Activated T-cell treated with anti-CD3 and anti-CD28 coated beads for 4 hours (primary cell): ENCODE measurements around the gene PRPSAP1.
"Not testable (repeated sequence)": the region's sequence is repeated elsewhere in the genome, so short reads cannot be mapped to it uniquely, and the experiment has no call there.

Experiments used
- DNase-seq: peaks from one replicate; pipeline ENCODE4 v3.0.0-alpha.2; 2020

Gene PRPSAP1

DNA sequence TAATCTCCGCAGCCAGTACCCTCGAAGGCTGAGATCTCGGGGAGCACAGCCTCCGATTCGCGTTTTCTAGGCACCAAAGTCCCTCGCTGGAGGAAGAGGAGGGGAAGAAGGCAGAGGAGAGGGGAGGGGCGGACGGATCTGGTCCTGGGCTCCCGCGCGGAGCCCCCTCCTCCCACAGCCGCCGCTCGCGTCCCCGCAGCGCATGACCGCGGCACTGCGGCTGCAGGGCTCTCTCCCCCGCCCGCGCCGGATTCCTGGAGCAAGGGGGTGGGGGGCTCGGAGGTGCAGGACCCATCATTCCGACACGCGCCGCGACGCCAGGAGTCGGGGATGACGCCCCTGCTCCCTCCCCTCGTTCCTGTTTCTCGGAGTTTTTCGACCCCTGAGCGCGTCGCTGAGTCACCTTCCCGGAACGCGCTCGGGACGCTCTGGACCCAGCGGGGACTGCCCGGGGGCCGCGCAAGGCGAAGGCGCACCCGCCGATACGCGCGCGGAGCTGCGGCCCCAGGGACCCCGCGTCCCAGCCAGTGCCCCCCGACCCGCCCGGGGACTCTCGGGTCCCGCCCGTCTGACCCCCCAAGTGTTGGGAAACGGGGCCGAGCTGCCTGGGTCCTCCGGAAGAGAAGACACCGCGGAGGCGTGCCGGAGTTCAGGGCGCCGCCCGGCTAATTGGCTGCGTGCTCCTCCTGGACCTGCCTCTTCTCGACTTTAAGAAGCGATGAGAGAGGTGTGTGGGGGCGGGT, 29.3 kb upstream of the PRPSAP1 start:
- DNase-seq, result peak; percentile 42

DNA sequence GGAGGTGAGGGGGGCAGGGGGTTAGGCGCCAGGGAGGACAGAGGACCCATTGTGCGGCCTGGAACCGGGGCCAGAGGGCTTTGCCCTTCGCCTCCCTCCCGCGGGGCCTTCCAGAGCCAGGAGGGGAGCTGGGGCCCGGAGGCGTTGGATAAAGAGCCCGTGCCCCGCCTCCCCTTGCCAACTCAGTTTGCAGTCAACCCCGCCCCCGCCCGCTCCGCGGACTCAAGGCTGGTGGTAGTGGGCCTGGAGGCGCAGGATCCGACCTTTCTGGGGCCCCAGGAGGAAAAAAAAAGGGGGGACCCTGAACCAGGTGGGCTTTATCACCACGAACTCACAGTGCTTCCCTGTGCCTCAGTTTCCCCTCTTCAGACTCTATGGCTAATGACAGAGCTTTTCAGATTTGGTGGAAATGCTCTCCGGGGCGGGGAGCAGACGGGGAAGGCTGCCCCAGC, 28.7 kb upstream of the PRPSAP1 start:
- DNase-seq, result peak; percentile 20

DNA sequence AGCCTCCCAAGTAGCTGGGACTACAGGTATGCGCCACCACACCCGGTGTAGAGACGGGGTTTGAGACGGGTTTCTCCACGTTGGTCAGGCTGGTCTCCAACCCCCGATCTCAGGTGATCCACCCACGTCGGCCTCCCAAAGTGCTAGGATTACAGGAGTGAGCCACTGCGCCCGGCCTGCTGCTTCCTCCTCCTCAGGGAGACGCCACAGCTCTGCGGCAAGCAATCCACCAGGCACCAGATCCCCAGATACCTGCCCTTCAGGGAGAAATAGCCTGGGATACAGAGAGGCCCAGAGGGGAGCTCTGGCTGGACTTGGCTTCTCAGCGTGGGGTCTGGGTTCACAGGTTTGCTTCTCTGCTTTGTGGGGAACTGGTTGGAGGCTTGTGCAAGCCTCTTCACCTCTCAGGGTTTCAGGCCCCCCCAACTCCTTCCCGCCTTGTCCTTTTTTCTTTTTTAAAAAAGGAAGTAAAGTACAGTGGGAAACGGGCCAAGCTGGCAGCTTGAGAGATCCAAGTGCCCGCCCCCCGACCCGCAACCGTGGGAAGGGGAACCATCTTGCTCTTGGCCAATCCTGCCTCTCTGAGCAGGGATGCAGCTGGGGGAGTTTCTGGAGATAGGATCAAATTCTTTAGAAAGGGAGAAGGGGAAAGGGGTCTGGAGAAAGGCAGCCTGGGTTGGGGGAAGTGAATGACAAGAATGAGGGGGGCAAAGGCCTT, 28.1 kb upstream of the PRPSAP1 start:
- no peak for DNase-seq

DNA sequence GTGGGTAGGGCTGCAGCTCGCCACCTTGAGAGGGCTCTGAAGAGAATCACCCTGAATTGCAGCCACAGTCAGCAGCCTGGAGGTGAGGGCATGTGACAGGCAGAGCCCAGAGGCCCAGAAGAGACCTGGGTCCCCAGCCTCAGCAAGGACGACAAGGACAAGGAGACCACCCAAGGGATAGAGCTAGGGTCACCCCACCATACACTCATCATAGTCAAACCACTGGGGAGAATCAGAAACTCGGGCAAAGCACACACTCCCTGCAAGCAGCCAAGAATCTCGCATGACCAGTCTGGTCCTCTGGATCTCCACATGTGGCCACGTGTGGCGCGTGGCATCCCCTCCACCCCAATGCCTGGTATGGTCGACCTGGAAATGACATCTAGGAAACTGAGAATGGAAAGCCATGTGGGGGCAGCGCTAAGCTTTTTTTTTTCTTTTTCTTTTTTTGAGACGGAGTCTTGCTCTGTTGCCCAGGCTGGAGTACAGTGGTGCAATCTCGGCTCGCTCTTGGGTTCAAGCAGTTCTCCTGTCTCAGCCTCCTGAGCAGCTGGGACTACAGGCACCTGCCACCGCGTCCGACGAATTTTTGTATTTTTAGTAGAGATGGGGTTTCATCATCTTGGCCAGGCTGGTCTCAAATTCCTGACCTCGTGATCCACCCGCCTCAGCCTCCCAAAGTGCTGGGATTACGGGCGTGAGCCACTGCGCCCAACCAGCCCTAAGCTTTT, 26.1 kb upstream of the PRPSAP1 start:
- no peak for DNase-seq

DNA sequence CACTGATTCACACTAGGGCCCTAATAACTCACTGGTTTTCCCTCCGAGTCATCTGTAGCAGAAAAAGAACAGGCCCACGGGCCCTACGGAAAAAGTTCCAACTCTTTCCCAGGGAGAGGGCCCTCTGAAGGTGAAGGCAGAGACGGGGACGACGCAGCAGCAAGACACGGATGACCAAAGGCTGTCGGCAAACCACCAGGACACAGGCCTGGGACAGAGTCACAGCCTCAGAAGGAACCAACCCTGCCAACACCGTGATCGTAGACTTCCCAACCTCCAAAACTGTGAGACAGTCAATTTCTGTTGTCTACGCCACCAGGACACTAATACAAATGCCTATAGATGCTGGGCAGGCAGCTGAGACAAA, 25.5 kb upstream of the PRPSAP1 start:
- no peak for DNase-seq

DNA sequence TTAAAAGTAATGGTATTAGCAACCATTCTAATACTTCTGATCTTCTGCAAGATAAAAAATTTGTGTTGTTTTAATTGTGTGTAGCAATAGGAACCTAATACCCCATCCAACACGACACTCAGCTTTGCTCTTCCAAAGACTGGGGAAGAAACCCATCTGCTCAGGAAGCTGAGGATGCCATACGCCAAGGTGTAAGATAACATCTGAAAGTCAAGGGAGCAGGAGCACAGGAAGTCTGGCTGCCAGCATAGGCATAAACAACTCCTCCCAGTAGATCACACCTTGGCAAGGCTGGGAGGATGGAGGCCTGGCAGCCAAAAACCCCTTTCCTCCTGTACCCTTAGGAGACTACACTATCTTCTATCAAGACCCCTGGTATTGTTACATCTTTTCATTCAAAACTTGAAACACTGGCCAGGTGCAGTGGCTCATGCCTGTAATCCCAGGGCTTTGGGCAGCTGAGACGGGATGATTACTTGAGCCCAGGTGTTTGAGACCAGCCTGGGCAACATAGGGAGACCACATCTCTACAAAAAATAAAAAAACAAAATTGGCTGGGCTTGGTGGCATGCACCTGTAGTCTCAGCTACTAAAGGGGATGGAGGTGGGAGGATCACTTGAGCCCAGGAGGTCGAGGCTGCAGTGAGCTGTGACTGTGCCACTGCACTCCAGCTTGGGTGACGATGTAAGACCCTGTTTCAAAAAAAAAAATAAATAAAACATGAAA, 25.0 kb upstream of the PRPSAP1 start:
- DNase-seq, result no peak

DNA sequence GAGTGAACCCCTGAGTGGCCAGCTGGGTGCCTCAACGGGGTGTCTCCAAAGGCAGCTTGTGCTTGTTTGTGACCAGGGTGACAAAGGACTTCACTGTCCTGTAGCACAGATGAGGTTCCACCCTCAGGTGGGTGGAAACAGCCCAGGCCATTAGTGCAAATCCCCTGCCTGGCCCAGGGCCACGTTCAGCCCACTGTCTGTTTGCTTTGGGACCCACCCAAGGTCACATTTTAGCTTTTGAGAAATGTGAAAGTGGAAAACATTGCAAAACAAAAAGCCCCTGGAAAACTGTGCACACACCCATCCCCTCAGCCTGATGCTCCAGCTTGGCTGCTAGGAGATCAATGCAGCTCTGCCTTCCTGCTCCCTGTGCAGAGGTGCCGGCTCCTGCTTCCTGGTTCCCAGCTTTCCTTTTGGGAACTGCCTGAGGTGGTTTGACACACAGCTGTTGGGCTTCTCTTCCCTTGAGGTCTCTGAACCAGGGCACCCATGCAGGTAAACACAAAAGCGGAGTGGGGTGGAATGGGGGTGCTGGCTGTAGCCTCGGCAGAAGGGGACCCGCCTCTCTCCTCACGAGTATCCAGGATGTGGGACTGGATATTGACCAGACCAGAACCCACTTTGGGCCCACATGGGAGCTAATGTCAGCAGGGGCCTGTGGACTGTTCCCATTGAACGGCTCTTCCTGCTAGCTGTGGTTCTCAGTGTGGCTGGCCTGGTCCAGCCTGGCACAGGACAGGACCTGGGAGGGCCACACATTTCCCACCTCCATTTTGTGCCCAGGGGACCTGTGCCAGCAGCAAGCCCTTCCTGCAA, 22.8 kb upstream of the PRPSAP1 start:
- DNase-seq, result no peak

DNA sequence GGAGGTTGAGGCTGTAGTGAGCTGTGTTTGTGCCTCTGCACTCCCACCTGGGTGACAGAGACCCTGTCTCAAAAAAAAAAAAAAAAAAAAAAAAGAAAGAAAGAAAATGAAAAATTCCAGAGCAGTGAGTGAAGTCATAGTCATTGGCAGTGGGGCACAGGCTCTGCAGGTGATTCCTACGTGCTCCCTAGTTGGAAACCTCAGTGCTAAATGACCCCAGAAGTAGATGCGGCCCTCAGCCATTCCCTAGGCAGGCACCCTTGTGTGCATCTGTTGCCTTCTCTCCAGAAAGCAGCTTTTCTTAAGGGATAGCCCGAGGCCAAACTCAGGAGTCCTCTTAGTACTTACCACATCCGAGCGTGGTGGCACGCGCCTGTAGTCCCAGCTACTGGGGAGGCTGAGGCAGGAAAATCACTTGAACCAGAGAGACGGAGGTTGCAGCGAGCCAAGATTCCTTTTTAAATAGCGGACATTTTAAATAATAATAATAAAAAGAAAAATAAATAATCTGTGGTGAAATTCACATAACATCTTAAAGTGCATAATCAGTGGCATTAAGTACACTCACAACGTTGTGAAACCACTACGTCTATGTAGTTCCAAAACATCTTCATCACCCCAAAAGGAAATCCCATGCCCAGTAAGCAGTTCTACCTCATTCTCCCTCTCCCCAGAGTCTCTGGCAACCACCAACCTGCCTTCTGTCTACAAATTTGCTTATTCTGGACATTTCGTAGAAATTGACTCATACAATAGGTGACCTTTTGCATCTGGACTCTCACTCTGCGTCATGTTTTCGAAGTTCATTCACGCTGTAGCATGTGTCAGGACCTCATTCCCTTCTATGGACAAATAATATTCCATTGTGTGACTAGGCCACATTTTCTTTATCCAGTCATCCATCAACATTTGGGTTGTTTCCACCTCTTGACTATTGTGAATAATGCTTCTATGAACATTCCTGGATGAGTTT, 18.2 kb upstream of the PRPSAP1 start:
- DNase-seq, result no peak

DNA sequence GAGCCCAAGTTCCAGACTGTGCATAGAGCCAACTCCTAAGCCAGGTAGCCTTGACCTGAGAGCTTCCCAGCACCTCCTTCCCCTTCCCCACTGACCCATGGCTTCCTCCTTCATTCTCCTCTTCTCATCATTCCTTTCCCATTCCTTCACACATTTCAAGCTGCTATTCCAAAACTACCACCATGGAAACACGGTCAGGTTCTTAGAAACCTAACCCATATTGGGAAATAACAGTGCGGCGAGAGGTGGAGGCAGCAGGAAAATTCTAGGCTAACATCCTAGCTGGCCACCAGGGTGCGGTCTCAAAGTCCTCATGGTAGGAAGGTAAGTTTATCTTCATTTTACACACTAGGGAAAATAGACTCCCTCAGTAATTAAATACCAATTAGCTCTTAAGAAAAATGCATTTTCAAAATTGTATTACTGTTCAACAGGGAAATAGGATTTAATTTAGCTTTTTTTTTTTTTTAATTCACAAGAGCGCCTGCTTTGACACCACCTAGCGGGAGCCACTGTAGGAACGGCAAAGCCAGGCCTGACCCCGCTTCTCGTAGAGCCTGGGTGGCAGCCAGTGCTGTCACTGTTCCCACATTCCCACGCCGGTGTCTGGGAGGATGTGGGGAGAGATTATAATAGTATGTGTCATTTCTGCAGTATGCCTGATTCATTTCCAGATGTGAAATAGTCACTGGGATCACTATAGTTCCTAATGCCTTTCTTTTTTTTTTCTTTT, 16.7 kb upstream of the PRPSAP1 start:
- no peak for DNase-seq

DNA sequence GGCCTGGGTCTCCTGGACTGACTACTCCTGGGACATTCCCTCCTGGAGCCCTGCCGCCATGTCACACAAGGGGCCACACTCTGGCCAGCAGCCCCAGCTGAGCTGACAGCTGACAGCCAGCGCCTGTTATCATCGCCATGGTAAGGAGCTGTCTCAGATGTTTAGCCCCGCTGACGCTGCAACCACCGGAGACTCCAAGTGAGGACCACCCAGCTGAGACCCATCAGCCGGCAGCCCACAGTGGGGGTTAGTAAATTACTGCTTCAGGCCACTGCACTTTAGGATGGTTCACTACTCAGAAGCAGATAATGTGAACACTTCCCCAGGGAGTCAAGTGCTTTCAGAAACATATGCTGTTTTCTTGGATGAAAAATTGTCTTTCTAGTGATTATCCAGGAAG, 16.1 kb upstream of the PRPSAP1 start:
- no peak for DNase-seq

DNA sequence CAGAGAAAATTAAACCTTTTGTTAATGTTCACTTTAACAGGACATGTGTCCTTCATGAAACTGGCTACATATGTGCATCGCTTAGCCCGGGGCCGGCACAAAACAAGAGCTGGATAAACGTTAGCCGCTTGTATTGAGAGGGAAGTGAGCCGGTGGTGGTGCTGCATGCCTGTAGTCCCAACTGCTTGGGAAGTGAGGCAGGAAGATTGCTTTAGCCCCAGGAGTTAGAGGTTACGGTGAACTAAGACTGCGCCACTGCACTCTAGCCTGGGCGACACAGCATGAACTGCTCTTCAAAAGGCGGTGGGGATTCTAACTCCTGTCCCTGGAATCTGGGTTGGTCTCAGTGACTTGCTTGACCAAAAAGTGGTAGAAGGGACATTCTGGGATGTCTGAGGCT, 15.7 kb upstream of the PRPSAP1 start:
- DNase-seq, result no peak

DNA sequence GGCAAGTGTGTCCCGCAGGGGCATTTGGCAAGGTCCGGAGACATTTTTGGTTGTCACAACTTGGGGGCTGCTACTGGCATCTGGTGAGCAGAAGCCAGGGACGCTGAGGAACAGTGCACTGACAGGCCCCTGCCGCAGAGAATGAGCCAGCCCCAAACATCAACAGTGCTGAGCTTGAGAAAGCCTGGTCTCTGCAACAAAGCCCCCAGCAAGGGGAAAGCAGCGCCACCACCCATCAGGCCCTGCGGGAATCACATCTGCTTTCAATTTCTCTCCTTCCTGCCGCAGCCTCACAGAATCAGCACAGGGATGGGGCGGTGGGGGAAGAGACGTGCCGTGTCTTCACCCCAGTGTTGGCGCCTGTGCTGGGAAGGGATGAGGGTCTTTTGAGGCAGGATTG, 14.8 kb upstream of the PRPSAP1 start:
- DNase-seq, result no peak

DNA sequence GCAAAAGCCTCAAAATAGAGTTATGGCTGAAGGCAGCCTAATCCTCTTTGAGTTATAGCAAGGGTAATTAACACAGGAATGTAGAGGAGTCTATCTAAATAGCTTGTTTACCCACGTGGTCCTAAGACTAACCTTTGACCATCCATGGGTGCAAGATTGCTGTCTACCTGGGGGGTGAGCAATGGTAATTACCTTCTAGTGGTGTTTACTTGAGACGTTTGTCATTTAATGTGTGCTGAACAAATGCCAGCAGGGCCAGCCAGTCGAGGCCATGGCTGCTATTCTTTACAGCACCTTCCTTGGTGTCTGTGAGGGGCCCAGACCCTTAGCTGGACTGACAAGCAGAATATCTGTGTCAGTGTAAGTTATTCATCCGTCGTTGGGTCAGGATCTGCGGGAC, 13.9 kb upstream of the PRPSAP1 start:
- DNase-seq, result no peak

DNA sequence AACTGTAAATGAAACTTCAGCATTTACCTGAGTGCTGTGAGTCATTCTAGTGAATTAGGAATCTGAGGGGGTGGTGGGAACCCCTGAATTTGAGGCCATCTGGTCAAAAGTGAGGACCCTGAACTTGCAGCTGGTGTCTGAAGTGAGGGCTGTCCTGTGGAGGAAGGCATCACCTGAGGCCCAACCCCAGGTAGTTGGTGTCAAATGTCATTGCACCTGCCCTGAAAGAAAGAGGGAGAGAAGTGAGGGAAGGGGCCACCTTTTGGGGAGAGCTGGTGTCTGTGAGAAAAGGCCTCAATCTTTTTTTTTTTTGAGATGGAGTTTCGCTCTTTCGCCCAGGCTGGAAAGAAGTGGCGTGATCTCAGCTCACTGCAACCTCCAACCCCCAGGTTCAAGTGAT, 12.5 kb upstream of the PRPSAP1 start:
- no peak for DNase-seq

DNA sequence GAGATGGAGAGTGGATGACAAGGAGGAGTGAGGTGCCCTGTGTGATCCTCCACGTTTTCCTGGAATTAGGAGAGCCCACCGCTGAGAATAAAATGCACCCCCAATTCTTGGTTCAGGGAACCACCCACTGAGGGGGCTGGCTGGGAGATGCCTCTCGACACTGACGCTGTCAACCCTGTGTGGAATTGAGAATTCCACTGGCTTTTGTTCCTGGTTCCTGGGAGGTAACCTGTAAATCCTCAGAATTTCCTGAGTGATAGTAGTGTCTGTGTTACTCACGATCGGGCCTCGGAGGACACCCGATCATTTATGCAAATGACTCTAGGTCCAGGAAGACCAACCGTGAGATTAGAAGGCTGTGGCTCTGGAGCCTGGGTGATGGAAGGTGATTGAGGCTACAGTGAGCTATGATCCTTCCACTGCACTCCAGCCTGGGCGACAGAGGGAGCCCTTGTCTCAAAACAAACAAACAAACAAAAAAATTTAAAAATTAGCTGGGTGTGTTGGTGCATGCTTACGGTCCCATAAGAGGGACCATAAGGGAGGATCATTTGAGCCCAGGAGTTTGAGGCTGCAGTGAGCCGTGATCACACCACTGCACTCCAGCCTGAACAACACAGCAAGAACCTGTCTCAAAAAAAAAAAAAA, 11.7 kb upstream of the PRPSAP1 start:
- no peak for DNase-seq

DNA sequence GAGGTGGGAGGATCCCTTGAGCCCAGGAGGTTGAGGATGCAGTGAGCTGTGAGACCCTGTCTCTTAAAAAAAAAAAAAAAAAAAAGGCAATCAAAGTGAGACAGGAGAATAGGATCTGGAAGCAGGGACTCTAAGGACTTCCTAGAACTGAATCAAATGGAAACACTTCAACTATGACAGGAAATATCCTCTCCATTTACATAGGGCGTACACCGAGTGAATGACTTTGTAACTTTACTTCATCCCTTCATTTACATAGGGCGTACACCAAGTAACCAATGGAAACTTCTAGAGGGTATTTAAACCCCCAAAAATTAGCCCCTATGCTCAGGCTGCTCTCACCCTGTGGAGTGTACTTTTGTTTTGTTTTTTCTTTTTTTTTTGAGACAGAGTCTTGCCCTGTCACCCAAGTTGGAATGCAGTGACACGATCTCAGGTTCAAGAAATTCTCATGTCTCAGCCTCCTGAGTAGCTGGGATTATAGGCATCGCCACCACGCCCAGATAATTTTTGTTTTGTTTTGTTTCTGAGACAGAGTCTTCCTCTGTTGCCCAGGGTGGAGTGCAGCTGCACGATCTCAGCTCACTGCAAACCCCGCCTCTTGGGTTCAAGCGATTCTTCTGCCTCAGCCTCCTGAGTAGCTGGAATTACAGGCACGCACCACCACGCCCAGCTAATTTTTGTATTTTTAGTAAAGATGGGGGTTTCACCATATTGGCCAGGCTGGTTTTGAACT, 9.6 kb upstream of the PRPSAP1 start:
- no peak for DNase-seq

DNA sequence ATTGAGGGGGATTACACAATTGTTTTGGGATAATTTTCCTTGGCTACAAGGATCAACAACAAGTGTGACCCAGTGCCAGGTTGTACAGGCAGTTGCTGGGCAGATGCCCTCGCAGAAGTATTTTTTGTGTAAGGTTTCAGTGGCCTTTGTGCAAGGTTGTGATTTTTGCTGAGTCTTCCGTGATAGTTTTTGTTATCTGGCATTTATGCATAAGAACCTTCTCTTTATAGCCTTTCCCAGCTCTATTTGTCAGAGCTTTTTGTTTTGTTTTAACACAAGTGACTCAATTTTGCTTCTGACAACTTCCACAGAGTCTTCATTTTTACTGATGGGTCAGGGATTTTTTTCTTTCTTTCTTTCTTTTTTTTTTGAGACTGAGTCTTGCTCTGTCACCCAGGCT, 6.7 kb upstream of the PRPSAP1 start:
- DNase-seq, result no peak

DNA sequence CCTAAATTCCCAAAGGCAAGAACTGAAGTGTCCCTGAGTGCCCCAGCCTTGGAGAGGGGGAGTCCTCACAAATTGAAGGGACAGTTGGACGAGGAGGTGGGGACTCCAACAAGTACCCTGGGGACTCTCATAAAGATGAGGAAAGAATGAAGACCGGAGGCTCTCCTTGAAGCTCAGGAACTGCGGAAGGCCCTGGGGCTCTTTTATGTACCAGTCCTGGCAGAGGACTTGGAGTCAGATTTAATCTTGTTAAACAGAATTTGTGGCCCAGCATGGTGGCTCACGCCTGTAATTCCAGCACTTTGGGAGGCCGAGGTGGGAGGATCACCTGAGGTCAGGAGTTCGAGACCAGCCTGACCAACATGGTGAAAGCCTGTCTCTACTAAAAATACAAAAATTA, 6.1 kb upstream of the PRPSAP1 start:
- DNase-seq, result not testable (repeated sequence)

DNA sequence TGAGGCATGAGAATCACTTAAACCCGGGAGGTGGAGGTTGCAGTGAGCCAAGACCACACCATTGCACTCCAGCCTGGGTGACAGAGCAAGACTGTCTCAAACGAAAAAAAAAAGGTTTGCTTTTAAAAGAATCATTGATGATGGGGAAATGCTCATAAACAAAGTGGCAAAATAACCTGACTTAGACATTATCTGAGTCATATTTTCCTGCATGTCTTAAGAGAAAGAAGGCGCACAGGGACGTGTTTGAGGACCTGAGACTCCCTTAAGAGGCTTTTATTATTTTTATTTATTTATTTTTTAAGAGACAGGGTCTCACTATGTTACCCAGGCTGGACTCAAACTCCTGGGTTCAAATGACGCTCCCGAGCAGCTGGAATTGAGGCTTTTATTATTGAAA, 5.7 kb upstream of the PRPSAP1 start:
- DNase-seq, result no peak
